WTC11 (cell line): ENCODE measurements around the gene SEC22A. TPM values are rescaled to one million over a fixed set of nuclear protein-coding genes. Genes with fewer than 3 reads are reported as not detected.

ENCODE experiments used
- ATAC-seq: fragments of 200-7000 bp; cut with Tn5 transposase; 2 replicates; pipeline ENCODE4 v1.10.0; 2021; ENCODE audit warnings: mild to moderate bottlenecking, moderate library complexity
- CTCF ChIA-PET: fragments of 300-600 bp; sonication (Branson Sonifier 250); formaldehyde crosslinking; loops from one replicate; lab custom pipeline; 2021; ENCODE audit warnings: antibody characterized with exemption; lab: Charles Lee
- POLR2A ChIA-PET: fragments of 350-600 bp; sonication (Branson Sonifier 250); formaldehyde crosslinking; loops from one replicate; lab custom pipeline; 2021; ENCODE audit warnings: antibody characterized with exemption; lab: Charles Lee
- DNase-seq: peaks from one replicate; pipeline ENCODE4 v3.0.0; 2021; ENCODE audit warnings: low spot score
- H3K27ac Mint-ChIP-seq: 2 replicates; pipeline ENCODE4 v1.8.0; 2021; ENCODE audit warnings: mixed read lengths
- H3K27me3 Mint-ChIP-seq: 2 replicates; pipeline ENCODE4 v1.8.0; 2021; ENCODE audit warnings: low read depth, mild to moderate bottlenecking, moderate library complexity, mixed read lengths
- H3K36me3 Mint-ChIP-seq: 2 replicates; pipeline ENCODE4 v1.8.0; 2021; ENCODE audit warnings: mixed read lengths
- H3K4me1 Mint-ChIP-seq: 2 replicates; pipeline ENCODE4 v1.8.0; 2022; ENCODE audit warnings: mixed read lengths
- H3K4me3 Mint-ChIP-seq: 2 replicates; pipeline ENCODE4 v1.8.0; 2021; ENCODE audit warnings: mild to moderate bottlenecking, moderate library complexity, mixed read lengths
- H3K9me3 Mint-ChIP-seq: 2 replicates; pipeline ENCODE4 v1.8.0; 2021; ENCODE audit warnings: mixed read lengths
- ATF1 ChIP-seq: sonication (generic); formaldehyde crosslinking; IDR thresholded peaks from 2 replicates; pipeline ENCODE4 v1.8.1; 2023; ENCODE audit warnings: mild to moderate bottlenecking, moderate library complexity, missing genetic modification reagents
- ATF2 ChIP-seq: sonication (generic); formaldehyde crosslinking; IDR thresholded peaks from 2 replicates; pipeline ENCODE4 v1.8.1; 2022; ENCODE audit warnings: low read depth, missing genetic modification reagents, borderline replicate concordance
- CREB1 ChIP-seq: sonication (generic); formaldehyde crosslinking; IDR thresholded peaks from 2 replicates; pipeline ENCODE4 v1.8.0; 2023; ENCODE audit warnings: mild to moderate bottlenecking, missing genetic modification reagents
- CREM ChIP-seq: sonication (generic); formaldehyde crosslinking; IDR thresholded peaks from 2 replicates; pipeline ENCODE4 v1.8.1; 2022; ENCODE audit warnings: mild to moderate bottlenecking, missing genetic modification reagents, moderate library complexity
- EMX1 ChIP-seq: fragments of 250-450 bp; sonication (Bioruptor Pico); IDR thresholded peaks from 2 replicates; pipeline ENCODE4 v1.8.0; 2021; ENCODE audit warnings: mild to moderate bottlenecking
- ETV6 ChIP-seq: sonication (generic); formaldehyde crosslinking; IDR thresholded peaks from 2 replicates; pipeline ENCODE4 v1.8.1; 2022; ENCODE audit warnings: mild to moderate bottlenecking, missing genetic modification reagents
- FOXP1 ChIP-seq: sonication (generic); formaldehyde crosslinking; IDR thresholded peaks from 2 replicates; pipeline ENCODE4 v1.8.0; 2022; ENCODE audit warnings: missing genetic modification reagents, mild to moderate bottlenecking, moderate library complexity, borderline replicate concordance
- IRF2 ChIP-seq: sonication (generic); formaldehyde crosslinking; IDR thresholded peaks from 2 replicates; pipeline ENCODE4 v1.8.0; 2022; ENCODE audit warnings: low read depth, missing genetic modification reagents, borderline replicate concordance
- MLX ChIP-seq: sonication (generic); formaldehyde crosslinking; IDR thresholded peaks from 2 replicates; pipeline ENCODE4 v1.8.1; 2023; ENCODE audit warnings: mild to moderate bottlenecking, missing genetic modification reagents, moderate library complexity
- NR1H2 ChIP-seq: sonication (generic); formaldehyde crosslinking; IDR thresholded peaks from 2 replicates; pipeline ENCODE4 v1.9.0; 2021; ENCODE audit warnings: mild to moderate bottlenecking, moderate library complexity, missing genetic modification reagents
- NR3C1 ChIP-seq: sonication (generic); formaldehyde crosslinking; conservative IDR thresholded peaks from 2 replicates; pipeline ENCODE4 v1.8.1; 2023; ENCODE audit warnings: low read depth, mild to moderate bottlenecking, missing genetic modification reagents
- PRRX2 ChIP-seq: fragments of 250-450 bp; sonication (Bioruptor Pico); IDR thresholded peaks from 2 replicates; pipeline ENCODE4 v1.8.0; 2021; ENCODE audit warnings: mild to moderate bottlenecking
- SMAD3 ChIP-seq: sonication (generic); formaldehyde crosslinking; IDR thresholded peaks from 2 replicates; pipeline ENCODE4 v1.8.0; 2022; ENCODE audit warnings: missing genetic modification reagents, mild to moderate bottlenecking, borderline replicate concordance
- STAT6 ChIP-seq: sonication (generic); formaldehyde crosslinking; conservative IDR thresholded peaks from 2 replicates; pipeline ENCODE4 v1.8.1; 2023; ENCODE audit warnings: mild to moderate bottlenecking, low read depth, missing genetic modification reagents, moderate library complexity
- TP53 ChIP-seq: sonication (generic); formaldehyde crosslinking; IDR thresholded peaks from 2 replicates; pipeline ENCODE4 v1.8.1; 2023; ENCODE audit warnings: mild to moderate bottlenecking, missing genetic modification reagents
- ZNF317 ChIP-seq: sonication (generic); formaldehyde crosslinking; IDR thresholded peaks from 2 replicates; pipeline ENCODE4 v1.8.1; 2023; ENCODE audit warnings: low read depth, mild to moderate bottlenecking, moderate library complexity, missing genetic modification reagents, borderline replicate concordance
- ZNF396 ChIP-seq: fragments of 250-450 bp; sonication (Bioruptor Pico); IDR thresholded peaks from 2 replicates; pipeline ENCODE4 v1.8.0; 2021; ENCODE audit warnings: mild to moderate bottlenecking, moderate library complexity, borderline replicate concordance
- ZNF532 ChIP-seq: fragments of 250-450 bp; sonication (Bioruptor Pico); IDR thresholded peaks from 2 replicates; pipeline ENCODE4 v1.9.0; 2021; ENCODE audit warnings: mild to moderate bottlenecking, borderline replicate concordance
- total RNA-seq: library from RNA; stranded (reverse); gene quantifications from 3 replicates; pipeline ENCODE4 v1.2.3, GENCODE V29; 2021

The SEC22A gene
- total RNA-seq, 1 experiment from 2014 or later: 12.6 TPM

GRCh38 chr3:123158899-123159390 is 42.8 kb upstream of the SEC22A start (continued):
- no peak for TF ChIP-seq STAT6 (CRISPR knock-in tag)
- no peak for TF ChIP-seq EMX1 (CRISPR knock-in tag)
- TF ChIP-seq, all 79 proteins: peak for 0

- ATAC-seq: no peak
- H3K27ac Mint-ChIP-seq: no peak overlapping the region
- POLR2A ChIA-PET: no interaction called here
These were observed 41.7 kb upstream of the SEC22A start for GRCh38 chr3:123159926-123160635.

More at GRCh38 chr3:123159926-123160635, 41.7 kb upstream of the SEC22A start:
- no peak for DNase-seq
- peaks cover 40% of the 10 kb centered on the region for H3K36me3 Mint-ChIP-seq
- H3K4me1 Mint-ChIP-seq: no peaks in the 10 kb centered on the region
- H3K27me3 Mint-ChIP-seq: no peaks in the 10 kb centered on the region
- CTCF ChIA-PET: interaction anchor here (0.8 to 1.6 kb wide), 3 partner anchors 116 to 133 kb away, joined by 3 to 5 read pairs (median 3); partner anchors contain the start of gene SEMA5B
- no peak for TF ChIP-seq TP53
- no peak for TF ChIP-seq CREB1 (CRISPR knock-in tag)
- no peak for TF ChIP-seq NR3C1 (CRISPR knock-in tag)
- no peak for TF ChIP-seq ATF2 (CRISPR knock-in tag)
- no peak for TF ChIP-seq SMAD3 (CRISPR knock-in tag)
- no peak for TF ChIP-seq NR1H2
- no peak for TF ChIP-seq MLX (CRISPR knock-in tag)
- no peak for TF ChIP-seq ETV6 (CRISPR knock-in tag)
- no peak for TF ChIP-seq PRRX2 (CRISPR knock-in tag)
- TF ChIP-seq ATF1 (CRISPR knock-in tag): no peak
- no peak for TF ChIP-seq IRF2
- no peak for TF ChIP-seq ZNF317 (CRISPR knock-in tag)
- TF ChIP-seq CREM (CRISPR knock-in tag): no peak
- TF ChIP-seq ZNF396 (CRISPR knock-in tag): no peak
- no peak for TF ChIP-seq ZNF532 (CRISPR knock-in tag)
- no peak for TF ChIP-seq FOXP1 (CRISPR knock-in tag)
- no peak overlapping the region for H3K4me3 Mint-ChIP-seq
- peaks cover 7% of the 10 kb centered on the region for H3K9me3 Mint-ChIP-seq
